HG02642 (cell line): Measurements from ENCODE around the gene SLC6A19.
"Not testable (repeated sequence)": the region's sequence is repeated elsewhere in the genome, so short reads cannot be mapped to it uniquely, and the experiment has no call there.

Source experiments
- ATAC-seq: cut with Tn5 transposase; IDR thresholded peaks from one replicate; pipeline ENCODE4 v1.9.1; 2021; ENCODE audit warnings: mild to moderate bottlenecking; ENCODE audit not compliant: unreplicated experiment, poor library complexity

The SLC6A19 gene

GRCh38 chr5:1217596-1218206 is 16.3 kb downstream of the SLC6A19 start:
- no peak for ATAC-seq

- ATAC-seq: no peak
Observed at GRCh38 chr5:1218351-1219080, 17.1 kb downstream of the SLC6A19 start.

- no peak for ATAC-seq
Observed at GRCh38 chr5:1219098-1219767, 17.8 kb downstream of the SLC6A19 start.

GRCh38 chr5:1219768-1220100 is 18.3 kb downstream of the SLC6A19 start:
- no peak for ATAC-seq

- ATAC-seq: no peak
Observed at GRCh38 chr5:1220351-1220750, 19.0 kb downstream of the SLC6A19 start.

GRCh38 chr5:1220831-1221230 is 19.4 kb downstream of the SLC6A19 start:
- ATAC-seq: no peak

- no peak for ATAC-seq
Observed at GRCh38 chr5:1221721-1222120, 20.3 kb downstream of the SLC6A19 start.

GRCh38 chr5:1222147-1222546 is 20.8 kb downstream of the SLC6A19 start:
- ATAC-seq: no peak

- ATAC-seq: no peak
Observed at GRCh38 chr5:1222621-1223277, 21.4 kb downstream of the SLC6A19 start.

- ATAC-seq: no peak
Observed at GRCh38 chr5:1223278-1223670, 21.9 kb downstream of the SLC6A19 start.

GRCh38 chr5:1224631-1225030 is 23.2 kb downstream of the SLC6A19 start:
- no peak for ATAC-seq

- ATAC-seq: no peak
Observed at GRCh38 chr5:1225081-1225480, 23.7 kb downstream of the SLC6A19 start, which contains the start of gene SLC6A18. SLC6A18 (plus strand) TSS chr5:1225381; CDS start chr5:1225478, 97 bp downstream.

- no peak for ATAC-seq
Observed at GRCh38 chr5:1226231-1226630, 24.8 kb downstream of the SLC6A19 start.

- no peak for ATAC-seq
Observed at GRCh38 chr5:1226839-1227581, 25.6 kb downstream of the SLC6A19 start.

GRCh38 chr5:1227667-1228066 is 26.3 kb downstream of the SLC6A19 start:
- no peak for ATAC-seq

- ATAC-seq: no peak
Observed at GRCh38 chr5:1228120-1228519, 26.7 kb downstream of the SLC6A19 start.

GRCh38 chr5:1229023-1229422 is 27.6 kb downstream of the SLC6A19 start:
- ATAC-seq: not testable (repeated sequence)

- no peak for ATAC-seq
Observed at GRCh38 chr5:1229822-1230221, 28.4 kb downstream of the SLC6A19 start.

GRCh38 chr5:1230551-1230950 is 29.2 kb downstream of the SLC6A19 start:
- no peak for ATAC-seq

GRCh38 chr5:1231354-1231905 is 30.0 kb downstream of the SLC6A19 start:
- ATAC-seq: no peak
